SU-DHL-6 (cell line): ENCODE results near the gene TENM4.

Experiments
- EZH2phosphoT487 ChIP-seq: fragments of 200-600 bp; sonication (generic), shearing (Covaris generic); conservative IDR thresholded peaks from 2 replicates; pipeline ENCODE4 v1.6.1; 2018; ENCODE audit warnings: mild to moderate bottlenecking, antibody characterized with exemption, low read length, moderate library complexity, mixed read lengths
- TF ChIP-seq, protein P1 (sequence below): fragments of 200-600 bp; sonication (generic); IDR thresholded peaks from one replicate; pipeline ENCODE4 v1.5.1; 2017; ENCODE audit warnings: antibody characterized with exemption, mild to moderate bottlenecking, low read length, moderate library complexity; ENCODE audit not compliant: insufficient read depth, poor library complexity, severe bottlenecking

GRCh38 chr11:78902771-78903507, 537.9 kb downstream of the TENM4 start:
- TF ChIP-seq, protein P1, sequence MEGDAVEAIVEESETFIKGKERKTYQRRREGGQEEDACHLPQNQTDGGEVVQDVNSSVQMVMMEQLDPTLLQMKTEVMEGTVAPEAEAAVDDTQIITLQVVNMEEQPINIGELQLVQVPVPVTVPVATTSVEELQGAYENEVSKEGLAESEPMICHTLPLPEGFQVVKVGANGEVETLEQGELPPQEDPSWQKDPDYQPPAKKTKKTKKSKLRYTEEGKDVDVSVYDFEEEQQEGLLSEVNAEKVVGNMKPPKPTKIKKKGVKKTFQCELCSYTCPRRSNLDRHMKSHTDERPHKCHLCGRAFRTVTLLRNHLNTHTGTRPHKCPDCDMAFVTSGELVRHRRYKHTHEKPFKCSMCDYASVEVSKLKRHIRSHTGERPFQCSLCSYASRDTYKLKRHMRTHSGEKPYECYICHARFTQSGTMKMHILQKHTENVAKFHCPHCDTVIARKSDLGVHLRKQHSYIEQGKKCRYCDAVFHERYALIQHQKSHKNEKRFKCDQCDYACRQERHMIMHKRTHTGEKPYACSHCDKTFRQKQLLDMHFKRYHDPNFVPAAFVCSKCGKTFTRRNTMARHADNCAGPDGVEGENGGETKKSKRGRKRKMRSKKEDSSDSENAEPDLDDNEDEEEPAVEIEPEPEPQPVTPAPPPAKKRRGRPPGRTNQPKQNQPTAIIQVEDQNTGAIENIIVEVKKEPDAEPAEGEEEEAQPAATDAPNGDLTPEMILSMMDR = no peak
- no peak for TF ChIP-seq EZH2phosphoT487
